Colonic mucosa (tissue), 4 donors: Measurements from ENCODE around the gene SAP130. TPM values are rescaled to one million over a fixed set of nuclear protein-coding genes. Genes with fewer than 3 reads are reported as not detected.

Source experiments
- DNase-seq: peaks from one replicate; pipeline ENCODE4 v3.0.0-alpha.2; 2020
- H3K27ac ChIP-seq: fragments of 200-600 bp; one replicate; pipeline ENCODE4 v1.8.0; 2021
- H3K27me3 ChIP-seq: fragments of 200-600 bp; one replicate; pipeline ENCODE4 v1.8.0; 2021
- H3K36me3 ChIP-seq: fragments of 200-600 bp; one replicate; pipeline ENCODE4 v1.8.0; 2021
- H3K4me1 ChIP-seq: fragments of 200-600 bp; one replicate; pipeline ENCODE4 v1.8.0; 2021; ENCODE audit warnings: mild to moderate bottlenecking
- H3K4me3 ChIP-seq: fragments of 200-600 bp; one replicate; pipeline ENCODE4 v1.8.0; 2021
- H3K9ac ChIP-seq, 2 donors: one replicate each; pipeline ENCODE4 v1.7.0; 2013; ENCODE audit warnings: control low read depth in 2 of 2, low read depth in 2 of 2, low read length in 2 of 2
- H3K9me3 ChIP-seq: fragments of 200-600 bp; one replicate; pipeline ENCODE4 v1.8.0; 2021
- CTCF ChIP-seq: fragments of 200-600 bp; IDR thresholded peaks from one replicate; pipeline ENCODE4 v1.8.0; 2022; ENCODE audit warnings: antibody characterized with exemption, mild to moderate bottlenecking
- intact Hi-C: fragments of 100-400 bp; cut with DNase I; formaldehyde crosslinking; loops from one replicate; pipeline ENCODE4 v1.14.1; 2022
- total RNA-seq, 2 donors: library from RNA; stranded (reverse); fragmentation: NEBNext Ultra II Directional in 1 of 2; extraction: Animal tissue kit (Norgen Biotek cat#: 25700) in 1 of 2; gene quantifications; one replicate each; pipeline ENCODE4 v1.2.1, GENCODE V29; 2021
- donor health status: healthy.
- donor health status: DM: no; HTN: no; CAD: no.
- donor health status: DM: no; HTN: no; CAD: no.

Gene SAP130
- total RNA-seq, 2 donors from 2014 or later = 24.7 to 30.6 TPM

- Histone ChIP-seq H3K27ac (no peak overlapping the region), H3K36me3 (peaks cover 22% of the 10 kb centered on the region), H3K27me3 (no peaks in the 10 kb centered on the region), H3K4me1 (no peaks in the 10 kb centered on the region), H3K9me3 (no peaks in the 10 kb centered on the region), H3K9ac (no peak overlapping the region), H3K4me3 (no peak overlapping the region)
- TF ChIP-seq CTCF = no peak
- intact Hi-C loops = no loop called here
- DNase-seq = no peak
Observed at GRCh38 chr2:128008074-128008672, 19.7 kb downstream of the SAP130 start.

- DNase-seq = no peak
- Histone ChIP-seq H3K4me1 (no peaks in the 10 kb centered on the region), H3K9me3 (no peaks in the 10 kb centered on the region), H3K27me3 (no peaks in the 10 kb centered on the region), H3K4me3 (no peak overlapping the region), H3K27ac (no peak overlapping the region), H3K36me3 (peaks cover 16% of the 10 kb centered on the region), H3K9ac (no peak overlapping the region)
- TF ChIP-seq CTCF = no peak
- intact Hi-C loops = no loop called here
Observed at GRCh38 chr2:128004509-128004908, 23.4 kb downstream of the SAP130 start.

GRCh38 chr2:128003463-128003862, 24.4 kb downstream of the SAP130 start:
- DNase-seq = no peak

GRCh38 chr2:127996160-127996559, 31.7 kb downstream of the SAP130 start:
- Histone ChIP-seq H3K27ac (no peak overlapping the region), H3K9ac (no peak overlapping the region), H3K4me3 (no peak overlapping the region), H3K4me1 (no peaks in the 10 kb centered on the region), H3K27me3 (no peaks in the 10 kb centered on the region), H3K36me3 (peaks cover 22% of the 10 kb centered on the region), H3K9me3 (no peaks in the 10 kb centered on the region)
- intact Hi-C loops = no loop called here
- no peak for DNase-seq
- no peak for TF ChIP-seq CTCF

More at GRCh38 chr2:128003463-128003862, 24.4 kb downstream of the SAP130 start:
- no peak for TF ChIP-seq CTCF
- Histone ChIP-seq H3K27me3 (no peaks in the 10 kb centered on the region), H3K9ac (no peak overlapping the region), H3K36me3 (peaks cover 20% of the 10 kb centered on the region), H3K9me3 (no peaks in the 10 kb centered on the region), H3K27ac (no peak overlapping the region), H3K4me3 (no peak overlapping the region), H3K4me1 (no peaks in the 10 kb centered on the region)
- intact Hi-C loops = no loop called here

GRCh38 chr2:127995725-127996124, 32.1 kb downstream of the SAP130 start:
- no peaks in the 10 kb centered on the region for H3K4me1 ChIP-seq
- intact Hi-C loops = no loop called here
- TF ChIP-seq CTCF = no peak
- H3K36me3 ChIP-seq = peaks cover 25% of the 10 kb centered on the region
- H3K9me3 ChIP-seq = no peaks in the 10 kb centered on the region
- no peak overlapping the region for H3K4me3 ChIP-seq
- no peak overlapping the region for H3K9ac ChIP-seq
- no peaks in the 10 kb centered on the region for H3K27me3 ChIP-seq
- H3K27ac ChIP-seq = no peak overlapping the region
- no peak for DNase-seq
